ENCODE data around the gene VEGFB.

VEGFB gene

GRCh38 chr11:64276653-64277431 lies 42.5 kb downstream of the VEGFB start:
- no peak for DNase-seq

GRCh38 chr11:64278576-64279190 lies 44.3 kb downstream of the VEGFB start:
- no peak for DNase-seq

- no peak for DNase-seq
Measured at GRCh38 chr11:64281957-64282770, 47.8 kb downstream of the VEGFB start.

GRCh38 chr11:64283092-64283491 lies 48.7 kb downstream of the VEGFB start:
- DNase-seq, result no peak

GRCh38 chr11:64284048-64284961 lies 49.9 kb downstream of the VEGFB start, which contains the start of gene BAD:
TSS of gene BAD (minus strand) at chr11:64284665. CDS start at chr11:64284368, 297 bp downstream.
- peak; percentile 54 to 99 (median 94) for DNase-seq

- DNase-seq, result peak in 55 of 56 donors; percentile 35 to 98 (median 86)
Measured at GRCh38 chr11:64284962-64285884, 50.8 kb downstream of the VEGFB start, which contains the start of gene GPR137. TSS of gene GPR137 (plus strand) at chr11:64285848. CDS start at chr11:64286525, 677 bp downstream.

GRCh38 chr11:64285885-64286800 lies 51.8 kb downstream of the VEGFB start:
- DNase-seq, result no peak

GRCh38 chr11:64286801-64287159 lies 52.4 kb downstream of the VEGFB start:
- no peak for DNase-seq

GRCh38 chr11:64287676-64288352 lies 53.4 kb downstream of the VEGFB start:
- DNase-seq, result no peak

GRCh38 chr11:64288353-64288750 lies 54.0 kb downstream of the VEGFB start:
- DNase-seq, result no peak
